A673 (cell line): Measurements from ENCODE around the gene PARN.

ENCODE experiments used
- CTCF ChIP-seq: fragments of 300-800, 200-600 bp; sonication (generic); conservative IDR thresholded peaks from 2 replicates; pipeline ENCODE4 v1.5.1; 2017; ENCODE audit warnings: low read depth, mild to moderate bottlenecking, antibody characterized with exemption, low read length, moderate library complexity, mixed read lengths
- EZH2 ChIP-seq: fragments of 200-600 bp; sonication (generic); IDR thresholded peaks from 2 replicates; pipeline ENCODE4 v1.6.1; 2017; ENCODE audit warnings: borderline replicate concordance, low read depth, mild to moderate bottlenecking, mixed read lengths, antibody characterized with exemption, low read length; ENCODE audit not compliant: poor library complexity, severe bottlenecking

- no peak for TF ChIP-seq CTCF
- TF ChIP-seq EZH2: no peak
Measured at GRCh38 chr16:14485121-14485551, 144.9 kb downstream of the PARN start.
